Cortex of kidney (tissue), 1 donor: Measurements from ENCODE around the gene OGFOD3.
"Not testable (repeated sequence)": the region's sequence is repeated elsewhere in the genome, so short reads cannot be mapped to it uniquely, and the experiment has no call there.

Source experiments
- DNase-seq: peaks from one replicate; lab custom pipeline; 2025; lab: John Stamatoyannopoulos, UW

Gene OGFOD3

DNA sequence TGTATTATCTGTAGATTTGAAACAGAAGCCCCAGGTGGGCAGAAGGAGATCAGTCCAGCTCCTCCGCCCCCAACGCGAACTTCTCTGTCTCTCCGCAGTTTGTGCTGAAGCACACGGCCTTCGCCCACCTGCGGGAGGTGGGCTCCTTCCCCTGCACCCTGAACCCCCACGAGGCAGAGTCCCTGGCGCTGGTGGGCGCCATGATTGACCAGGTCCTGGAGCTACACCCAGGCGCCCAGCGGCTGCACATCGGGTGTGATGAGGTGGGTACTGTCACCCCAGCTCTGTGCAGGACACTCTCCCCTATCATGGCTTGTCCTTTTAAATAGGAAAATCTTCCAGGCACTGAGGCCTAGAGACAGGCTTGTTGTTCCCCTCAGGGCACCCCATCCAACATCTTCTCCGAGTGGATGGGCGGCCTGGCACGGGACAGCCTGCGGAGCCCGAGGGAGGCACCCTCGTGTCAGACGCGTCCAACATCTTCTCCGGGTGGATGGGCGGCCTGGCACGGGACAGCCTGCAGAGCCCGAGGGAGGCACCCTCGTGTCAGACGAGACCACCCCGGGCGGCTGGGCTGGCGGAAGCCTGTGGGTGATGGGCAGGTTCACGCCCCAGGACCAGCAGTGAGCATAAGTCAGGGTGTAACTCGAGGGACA is 15.3 kb upstream of the OGFOD3 start:
- no peak for DNase-seq

DNA sequence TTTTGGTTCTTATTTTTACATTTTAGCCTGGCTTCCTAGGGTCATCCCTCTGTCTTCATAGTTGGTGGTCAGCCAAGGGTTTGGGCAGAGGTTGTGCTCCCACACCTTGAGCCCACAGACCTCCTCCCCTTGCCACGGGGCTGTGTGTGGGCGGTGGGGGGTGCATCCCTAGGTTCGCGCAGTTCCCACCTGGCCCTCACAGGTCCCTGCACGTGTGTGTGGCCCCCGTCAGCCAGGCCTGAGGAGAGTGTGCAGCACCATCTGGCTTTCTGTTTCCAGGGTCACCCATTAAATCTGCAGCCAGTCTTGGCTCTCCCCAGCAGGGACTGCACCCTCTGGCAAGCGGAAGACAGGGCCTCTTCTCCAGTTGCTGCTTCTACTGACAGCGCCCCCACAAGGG is 13.6 kb upstream of the OGFOD3 start:
- no peak for DNase-seq

DNA sequence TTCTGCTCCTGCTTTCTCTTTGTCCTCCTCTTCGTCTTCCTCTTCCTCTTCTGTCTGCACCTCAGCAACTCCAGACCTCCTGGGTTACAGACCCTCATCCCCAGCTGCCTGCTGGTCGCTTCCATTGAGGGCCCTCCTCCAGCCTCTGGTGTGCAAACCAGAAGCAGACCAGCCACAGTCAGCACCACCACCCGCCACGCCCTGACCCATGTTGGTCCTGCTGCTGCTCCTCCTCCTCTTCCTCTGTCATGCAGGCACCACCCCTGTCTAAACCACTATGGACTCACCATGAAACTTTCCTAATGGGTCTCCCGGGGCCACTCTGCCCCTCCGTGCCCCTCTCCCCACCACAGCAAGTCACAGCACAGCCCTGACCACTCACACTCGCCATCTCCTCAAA is 11.4 kb upstream of the OGFOD3 start:
- DNase-seq = no peak

DNA sequence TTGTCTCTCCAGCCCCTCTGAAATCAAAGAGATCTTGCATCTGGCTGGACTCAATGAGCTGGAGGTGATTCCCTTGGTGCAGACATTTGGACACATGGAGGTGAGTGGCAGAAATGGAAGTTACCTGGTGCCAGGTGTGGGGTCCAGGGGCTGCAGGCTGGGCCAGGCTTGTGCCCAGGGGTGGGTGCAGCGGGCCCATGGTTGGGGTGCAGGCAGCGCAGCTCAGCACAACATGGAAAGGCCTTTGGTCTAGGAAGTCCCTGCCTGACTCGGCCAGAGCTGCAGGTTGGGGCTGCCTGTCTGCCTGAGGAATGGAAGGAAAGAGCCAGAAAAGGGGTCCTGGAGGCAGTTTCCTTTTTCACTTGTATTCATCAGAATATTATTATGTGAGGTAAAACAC is 10.2 kb upstream of the OGFOD3 start:
- DNase-seq = no peak

DNA sequence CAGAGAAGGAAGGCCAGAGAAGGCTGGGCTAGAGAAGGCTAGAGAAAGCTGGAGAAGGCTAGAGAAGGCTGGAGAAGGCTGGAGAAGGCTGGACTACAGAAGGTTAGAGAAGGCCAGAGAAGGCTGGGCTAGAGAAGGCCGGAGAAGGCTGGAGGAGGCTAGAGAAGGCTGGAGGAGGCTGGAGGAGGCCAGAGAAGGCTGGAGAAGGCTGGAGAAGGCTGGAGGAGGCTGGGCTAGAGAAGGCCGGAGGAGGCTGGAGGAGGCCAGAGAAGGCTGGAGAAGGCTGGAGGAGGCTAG is 6.4 kb upstream of the OGFOD3 start:
- DNase-seq = no peak

DNA sequence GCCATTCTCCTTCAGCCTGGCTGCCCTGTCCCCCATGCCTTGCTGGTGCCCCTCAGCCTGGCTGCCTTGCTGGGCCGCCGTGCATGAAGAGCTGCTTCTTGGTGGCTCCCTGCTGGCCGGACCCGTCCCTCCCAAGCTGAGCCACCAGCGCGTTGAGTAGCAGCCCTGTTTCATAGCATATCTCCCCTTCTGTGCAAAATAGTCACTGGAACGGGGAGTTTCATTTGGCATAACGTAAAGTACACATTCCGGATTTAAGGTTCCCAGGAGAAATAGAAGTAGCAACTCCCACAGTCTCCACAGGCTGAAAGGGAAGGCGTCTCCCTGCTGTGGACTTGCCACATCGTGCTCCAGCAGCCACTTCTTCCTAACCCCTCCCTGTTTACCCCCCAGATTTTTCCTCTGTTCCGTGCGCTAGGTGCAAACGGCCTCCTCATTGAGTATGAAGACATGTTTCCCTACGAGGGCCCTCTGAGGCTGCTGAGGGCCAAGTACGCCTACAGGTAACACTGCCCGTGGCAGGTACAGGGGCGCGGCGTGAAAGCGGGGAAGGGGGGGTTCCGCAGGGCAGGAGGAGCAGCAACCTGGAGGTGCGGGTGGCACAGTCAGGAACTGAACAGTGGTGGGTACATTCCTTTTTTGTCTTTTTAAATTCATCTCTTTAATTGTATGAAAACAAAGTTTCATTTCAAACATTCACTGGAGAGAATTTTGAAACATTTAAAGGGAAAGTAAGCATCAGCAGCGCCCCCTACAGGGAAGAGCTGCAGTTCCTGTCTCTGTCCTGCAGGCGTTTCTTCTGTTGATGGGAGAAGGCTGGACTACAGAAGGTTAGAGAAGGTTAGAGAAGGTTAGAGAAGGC is 5.8 kb upstream of the OGFOD3 start:
- DNase-seq = no peak

DNA sequence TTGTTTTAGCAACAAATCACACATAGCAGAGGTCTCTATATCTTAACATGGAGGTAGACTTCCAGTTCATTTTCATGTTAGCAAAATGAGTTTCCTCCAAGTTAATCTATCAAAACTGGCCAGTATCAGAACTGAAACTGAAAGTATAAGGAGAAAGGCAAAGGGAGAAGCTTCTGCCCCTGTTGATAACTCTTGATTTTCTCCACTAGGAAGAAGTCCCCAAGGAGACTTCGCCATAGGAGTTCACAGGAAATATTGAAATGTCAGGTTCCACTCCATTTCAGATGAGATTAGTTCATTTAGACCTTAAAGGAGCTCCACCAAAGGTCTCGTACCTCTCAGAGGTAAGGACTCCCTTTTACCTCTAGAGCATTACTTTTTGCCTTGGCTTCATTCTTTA is 1.2 kb upstream of the OGFOD3 start:
- DNase-seq = no peak

DNA sequence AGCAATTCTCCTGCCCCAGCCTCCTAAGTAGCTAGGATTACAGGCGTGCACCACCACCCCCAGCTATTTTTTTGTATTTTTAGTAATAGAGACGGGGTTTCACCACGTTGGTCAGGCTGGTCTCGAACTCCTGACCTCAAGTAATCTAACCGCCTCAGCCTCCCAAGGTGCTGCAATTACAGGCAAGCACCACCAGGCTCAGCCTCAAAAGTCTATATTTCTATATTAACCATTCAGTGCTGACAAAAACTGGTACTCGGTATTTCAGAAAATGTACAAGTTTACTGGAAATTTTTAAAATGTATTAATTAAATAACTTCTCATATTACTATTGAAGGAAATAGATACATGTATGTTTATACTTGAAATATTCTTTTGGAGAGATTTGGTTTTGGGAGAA is 1.6 kb downstream of the OGFOD3 start:
- DNase-seq = no peak

DNA sequence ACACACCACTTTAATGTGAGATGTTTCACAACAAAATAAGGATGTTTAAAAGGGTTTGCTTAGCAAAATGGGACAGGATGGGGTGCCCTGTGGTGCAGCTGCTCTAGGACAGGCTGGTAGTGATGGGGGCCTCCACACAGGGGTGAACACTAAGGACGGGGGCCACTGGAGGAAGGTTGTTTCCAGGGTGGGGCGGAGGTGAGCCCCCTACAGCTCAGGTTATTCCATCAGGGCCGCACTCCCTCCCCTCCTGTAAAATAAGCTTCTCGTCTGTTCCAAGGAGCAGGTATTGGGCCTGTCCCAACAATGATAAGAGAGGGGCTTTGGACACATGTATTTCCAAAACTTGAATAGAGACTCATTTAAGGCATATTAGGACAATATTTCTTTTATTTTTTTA is 2.1 kb downstream of the OGFOD3 start:
- DNase-seq = no peak

DNA sequence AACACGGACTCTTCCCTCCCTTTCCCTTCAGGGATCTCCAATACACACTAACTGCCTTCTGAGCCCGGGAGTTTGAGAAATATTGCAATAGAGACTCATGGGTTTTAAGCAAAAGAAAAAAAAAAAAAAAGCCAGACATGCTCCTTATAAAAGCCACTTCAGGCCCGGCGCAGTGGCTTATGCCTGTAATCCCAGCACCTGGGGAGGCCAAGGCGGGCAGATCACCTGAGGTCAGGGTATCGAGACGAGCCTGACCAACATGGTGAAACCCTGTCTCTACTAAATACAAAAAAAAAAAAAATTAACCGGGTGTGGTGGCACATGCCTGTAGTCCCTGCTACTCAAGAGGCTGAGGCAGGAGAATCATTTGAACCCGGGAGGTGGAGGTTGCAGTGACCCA is 2.6 kb downstream of the OGFOD3 start:
- no peak for DNase-seq

DNA sequence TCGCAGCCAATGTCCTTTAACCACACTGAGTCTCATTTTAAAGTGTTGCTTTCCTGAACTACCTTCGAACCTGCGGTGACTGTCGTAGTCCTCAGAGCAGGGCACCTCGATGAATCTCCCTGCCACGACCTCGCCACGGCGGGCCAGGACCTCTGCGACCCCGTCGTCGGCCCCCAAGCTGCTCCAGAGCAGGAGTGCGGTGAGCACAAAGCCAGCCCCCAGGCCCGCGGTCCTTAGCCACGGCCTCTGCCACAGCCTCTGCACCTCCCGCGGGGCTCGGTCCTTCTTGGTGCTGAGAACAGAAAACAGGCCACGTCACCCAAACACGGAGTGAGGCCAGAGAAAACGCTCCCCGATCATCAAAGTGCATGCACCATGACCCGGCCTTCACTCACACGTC is 3.0 kb downstream of the OGFOD3 start:
- DNase-seq = no peak

DNA sequence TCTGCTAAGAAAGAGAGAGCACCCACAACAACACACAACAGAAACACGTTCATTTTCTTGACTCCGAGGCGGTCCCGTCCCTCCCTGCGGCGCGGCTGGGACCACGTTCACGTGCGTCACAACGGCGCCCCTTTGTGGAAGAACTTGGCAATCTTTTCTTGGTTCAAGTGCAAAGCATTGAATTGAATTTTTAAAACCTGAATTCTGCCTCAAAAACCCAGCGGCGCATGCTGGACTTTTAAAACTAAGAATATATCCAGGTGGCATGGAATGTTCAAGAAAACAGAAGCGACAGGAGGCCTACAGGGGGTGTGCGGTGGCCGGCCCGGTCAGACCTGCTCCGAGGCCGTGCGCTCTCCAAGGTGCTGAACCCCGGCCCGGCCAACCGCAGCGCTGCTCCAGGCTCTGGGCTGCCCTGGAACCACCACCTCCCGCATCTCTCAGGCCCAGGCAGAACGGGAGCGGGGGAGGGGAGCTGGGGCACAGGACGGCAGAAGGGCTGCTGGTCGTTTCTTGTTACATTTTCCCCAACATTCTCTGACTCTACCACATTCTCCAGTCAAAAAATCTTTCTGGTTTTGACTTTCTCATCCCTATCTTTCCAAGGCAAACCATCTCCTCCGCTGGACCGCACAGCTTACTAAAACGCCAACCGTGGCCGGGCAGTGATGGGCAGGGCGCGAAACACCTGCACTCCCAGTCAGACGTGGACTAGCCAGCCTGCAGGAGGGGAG is 3.7 kb downstream of the OGFOD3 start:
- no peak for DNase-seq

DNA sequence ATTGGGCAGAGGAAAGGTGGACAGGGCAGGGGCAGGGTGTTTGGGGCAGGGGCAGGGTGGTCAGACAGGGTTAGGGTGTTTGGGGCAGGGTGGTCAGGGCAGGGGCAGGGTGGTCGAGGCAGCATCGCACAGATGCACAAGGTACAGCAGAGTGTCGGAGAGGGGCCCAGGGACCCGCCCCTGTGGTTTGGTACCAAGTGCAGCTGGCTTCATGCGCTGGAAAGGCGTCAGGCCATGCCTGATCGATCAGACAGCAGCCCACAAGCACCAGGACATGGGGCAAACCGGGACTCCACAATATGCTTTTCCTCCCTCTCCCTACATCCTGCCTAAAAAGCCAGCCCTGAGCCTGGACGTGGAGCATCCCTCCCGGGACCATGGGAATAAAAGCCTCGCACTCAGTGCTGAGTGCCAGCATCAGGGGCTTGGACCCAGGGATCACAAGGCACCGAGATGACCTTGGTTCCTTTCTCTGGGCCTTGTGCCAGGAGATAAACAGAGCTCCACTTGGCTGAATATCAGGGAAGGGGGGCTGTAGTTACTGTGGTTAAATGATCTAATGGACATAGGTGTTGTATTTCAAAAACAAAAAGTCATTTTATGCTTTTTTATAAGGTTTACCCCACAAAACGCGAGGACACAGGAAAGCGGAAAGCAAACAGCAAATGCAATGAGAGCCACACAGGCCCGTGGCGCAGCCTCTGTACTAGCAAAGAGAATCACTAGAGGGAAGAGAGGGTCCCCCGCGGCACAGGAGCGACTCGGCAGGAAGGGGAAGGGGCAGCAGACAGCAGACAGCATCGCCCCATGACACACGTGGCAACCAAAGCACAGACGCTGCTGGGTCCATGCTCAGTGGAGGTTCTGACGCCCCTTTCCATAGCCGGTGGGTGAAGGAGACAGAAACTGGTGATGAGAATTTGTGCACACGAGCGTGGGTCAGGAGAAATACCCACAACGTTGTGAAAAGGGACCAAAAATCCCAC is 5.6 kb downstream of the OGFOD3 start:
- no peak for DNase-seq

DNA sequence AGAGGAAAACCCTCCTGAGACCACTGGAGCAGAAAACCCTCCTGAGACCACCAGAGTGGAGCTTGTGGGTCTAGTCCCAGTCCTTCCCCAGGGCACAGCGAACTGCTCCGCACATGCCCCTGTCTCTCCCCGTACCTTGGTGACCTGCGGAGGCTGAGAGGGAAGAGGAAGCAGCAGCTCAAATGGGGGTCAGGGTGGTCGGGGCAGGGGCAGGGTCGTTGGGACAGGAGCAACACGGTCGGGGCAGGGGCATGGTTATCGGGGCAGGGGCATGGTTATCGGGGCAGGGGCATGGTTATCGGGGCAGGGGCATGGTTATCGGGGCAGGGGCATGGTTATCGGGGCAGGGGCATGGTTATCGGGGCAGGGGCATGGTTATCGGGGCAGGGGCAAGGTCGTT is 6.3 kb downstream of the OGFOD3 start:
- not testable (repeated sequence) for DNase-seq

DNA sequence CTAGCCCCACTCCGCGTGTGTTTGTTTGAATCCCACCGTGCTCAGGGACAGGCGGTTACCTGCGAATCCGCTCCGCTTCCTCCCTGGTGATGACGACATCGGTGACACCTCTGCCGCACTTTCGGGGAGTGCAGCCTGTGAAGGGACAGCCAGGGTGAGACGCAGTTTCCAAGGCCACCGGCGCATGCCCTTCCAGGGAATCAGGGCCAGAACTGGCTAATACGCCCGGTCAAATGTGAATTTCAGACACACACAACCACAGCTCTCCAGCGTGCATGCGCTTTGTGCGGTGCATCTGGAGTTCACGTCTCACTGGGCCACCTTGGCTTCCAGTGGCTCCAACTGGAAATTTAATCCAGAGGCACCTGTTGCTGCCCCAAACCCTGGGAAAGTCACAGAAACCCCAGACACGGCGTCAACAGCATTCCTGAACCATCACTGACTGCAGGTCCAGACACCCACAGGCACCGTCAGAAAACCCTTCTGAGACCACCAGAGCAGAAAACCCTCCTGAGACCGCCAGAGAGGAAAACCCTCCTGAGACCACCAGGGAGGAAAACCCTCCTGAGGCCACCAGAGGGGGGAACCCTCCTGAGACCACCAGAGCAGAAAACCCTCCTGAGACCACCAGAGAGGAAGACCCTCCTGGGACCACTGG is 6.9 kb downstream of the OGFOD3 start:
- no peak for DNase-seq

DNA sequence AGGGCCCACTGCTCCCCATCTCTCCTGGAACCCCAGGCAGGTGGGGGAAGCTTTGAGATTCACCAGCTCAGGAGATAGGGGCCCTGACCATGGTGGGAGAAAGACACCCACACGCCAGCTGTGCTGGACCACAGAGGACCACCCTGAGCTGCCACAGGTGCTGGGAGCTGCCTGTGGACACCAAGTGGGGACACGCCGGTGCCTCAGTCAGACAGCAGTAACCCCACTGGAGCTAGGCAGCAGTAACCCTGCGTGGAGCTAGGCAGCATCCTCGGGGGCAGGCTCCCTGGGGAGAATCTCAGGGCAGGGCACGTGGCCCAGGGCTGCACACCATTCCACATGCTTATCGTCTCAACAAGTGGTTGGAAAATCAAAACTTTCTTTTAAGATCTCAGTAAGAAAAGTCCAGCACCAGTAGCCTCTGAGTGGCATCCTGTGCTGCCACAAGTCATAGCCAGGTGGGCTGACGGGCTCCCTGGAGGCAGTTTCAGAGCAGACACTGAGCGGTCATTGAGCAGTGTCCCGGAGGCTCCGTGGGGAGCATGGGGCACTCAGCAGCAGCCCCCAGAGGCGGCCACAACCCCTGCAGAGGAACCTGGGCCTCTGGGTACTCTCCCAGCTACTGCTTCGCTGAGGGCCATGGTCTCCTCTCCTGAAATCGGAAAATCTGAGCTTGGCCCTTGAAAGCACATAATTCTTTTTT is 8.2 kb downstream of the OGFOD3 start:
- no peak for DNase-seq

DNA sequence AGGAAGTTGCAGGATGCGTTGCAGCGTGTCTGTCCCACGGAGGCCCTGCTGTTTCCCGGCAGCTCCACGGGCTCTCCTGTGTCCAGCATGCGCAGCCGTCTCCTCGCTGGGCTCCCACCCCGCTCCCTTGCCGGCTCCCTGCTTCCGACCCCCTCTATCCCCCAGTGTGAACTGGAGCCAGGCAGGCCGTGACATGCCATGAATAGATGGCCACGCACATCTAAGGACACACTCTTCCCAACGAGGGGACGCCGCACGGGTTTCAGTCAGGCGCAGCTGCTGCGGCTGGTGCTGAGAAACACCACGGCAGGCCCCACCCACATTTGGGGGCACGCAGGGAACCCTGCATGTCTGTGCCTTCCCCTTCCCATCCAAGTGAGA is 9.5 kb downstream of the OGFOD3 start:
- DNase-seq = no peak

DNA sequence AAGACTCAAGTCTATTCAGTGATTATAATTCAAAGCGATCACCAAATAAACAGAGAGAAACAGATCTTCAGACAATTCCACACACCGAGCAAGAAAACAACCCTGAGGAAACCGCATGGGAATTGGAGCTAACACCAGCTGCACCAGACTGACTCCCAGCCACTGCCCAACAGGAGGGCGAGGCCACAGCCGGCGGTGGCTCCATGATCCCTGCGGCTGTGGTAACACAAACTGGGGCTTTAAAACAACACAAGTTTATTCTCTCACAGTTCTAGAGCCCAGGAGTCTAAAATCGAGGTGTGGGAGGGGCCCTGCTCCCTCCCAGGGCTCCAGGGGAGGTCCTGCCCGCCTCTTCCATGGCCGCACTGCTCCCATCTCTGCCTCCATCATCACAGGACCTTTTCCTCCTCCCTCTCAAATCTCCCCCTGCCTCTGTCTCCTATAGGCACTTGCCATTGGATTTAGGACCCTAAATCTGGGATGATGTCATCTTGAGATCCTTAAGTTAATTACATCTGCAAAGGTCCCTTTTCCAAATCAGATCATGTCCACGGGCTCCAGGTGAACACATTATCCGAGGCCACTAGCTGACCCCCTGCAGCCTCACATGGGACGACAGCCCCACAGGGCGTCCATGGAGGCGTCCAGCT is 10.0 kb downstream of the OGFOD3 start:
- DNase-seq = no peak

DNA sequence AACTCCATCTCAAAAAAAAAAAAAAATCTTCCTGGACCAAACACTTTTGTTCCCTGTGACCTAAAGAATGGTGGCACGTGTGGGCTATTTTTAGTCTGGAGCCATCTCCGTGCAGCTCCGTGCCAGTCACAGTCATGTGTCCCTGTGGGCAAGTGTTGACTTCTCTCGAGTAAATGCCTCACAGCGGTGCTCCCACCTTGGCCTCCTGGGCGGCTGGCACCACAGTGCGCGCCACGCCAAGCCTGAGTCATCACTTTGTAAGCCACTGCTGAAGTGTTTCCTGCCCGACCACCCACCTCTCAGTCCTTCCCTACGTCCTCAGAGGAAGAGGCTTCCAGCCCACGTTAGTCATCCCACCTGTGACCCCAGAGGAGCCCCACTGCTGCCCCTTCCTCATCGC is 11.1 kb downstream of the OGFOD3 start:
- no peak for DNase-seq

DNA sequence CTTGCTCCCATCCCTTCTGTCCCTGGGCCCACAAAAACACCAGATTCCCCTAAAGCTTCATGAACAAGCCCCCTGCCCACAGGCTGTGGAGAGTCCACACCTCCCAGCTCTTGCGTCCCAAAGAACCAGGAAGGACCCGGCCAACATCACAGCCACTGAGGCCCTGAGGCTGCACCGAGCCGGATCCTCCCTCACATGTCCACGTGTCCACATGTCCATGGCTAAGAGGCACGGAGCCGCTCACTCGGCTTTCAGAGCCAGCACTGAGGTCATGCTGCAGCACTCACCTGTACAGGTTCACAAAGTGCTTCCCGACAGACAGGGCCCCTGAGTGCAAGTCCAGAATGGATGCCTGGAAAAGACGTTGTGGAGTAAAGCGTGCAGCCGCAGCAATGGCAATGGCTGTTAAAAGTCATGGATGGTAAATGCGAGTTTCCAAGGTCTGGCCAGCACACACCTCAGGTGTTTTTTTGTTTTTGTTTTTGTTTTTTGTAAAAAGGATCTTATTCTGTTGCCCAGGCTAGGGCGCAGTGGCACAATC is 12.2 kb downstream of the OGFOD3 start:
- DNase-seq = no peak
